GM10847 (cell line): ENCODE results near the gene MICU2.

ENCODE experiments used
- POLR2A ChIP-seq: IDR thresholded peaks from 2 replicates; pipeline ENCODE4 v1.6.1; 2011; ENCODE audit not compliant: insufficient read length; ENCODE audit errors: extremely low read depth

The MICU2 gene

GRCh38 chr13:21569686-21570085, 34.3 kb downstream of the MICU2 start:
- TF ChIP-seq POLR2A, result no peak

- no peak for TF ChIP-seq POLR2A
Measured at GRCh38 chr13:21568854-21569253, 35.1 kb downstream of the MICU2 start.

GRCh38 chr13:21567714-21568113, 36.3 kb downstream of the MICU2 start:
- TF ChIP-seq POLR2A, result no peak

GRCh38 chr13:21557995-21558394, 46.0 kb downstream of the MICU2 start:
- no peak for TF ChIP-seq POLR2A

GRCh38 chr13:21556051-21556450, 47.9 kb downstream of the MICU2 start:
- TF ChIP-seq POLR2A, result no peak

GRCh38 chr13:21550918-21551317, 53.1 kb downstream of the MICU2 start:
- no peak for TF ChIP-seq POLR2A

- no peak for TF ChIP-seq POLR2A
Measured at GRCh38 chr13:21549633-21550032, 54.3 kb downstream of the MICU2 start.

- TF ChIP-seq POLR2A, result no peak
Measured at GRCh38 chr13:21548577-21548976, 55.4 kb downstream of the MICU2 start.

GRCh38 chr13:21546372-21546771, 57.6 kb downstream of the MICU2 start:
- TF ChIP-seq POLR2A, result no peak

GRCh38 chr13:21544515-21544914, 59.5 kb downstream of the MICU2 start:
- no peak for TF ChIP-seq POLR2A

GRCh38 chr13:21542563-21542962, 61.4 kb downstream of the MICU2 start:
- no peak for TF ChIP-seq POLR2A

GRCh38 chr13:21541980-21542379, 62.0 kb downstream of the MICU2 start:
- TF ChIP-seq POLR2A, result no peak

- no peak for TF ChIP-seq POLR2A
Measured at GRCh38 chr13:21541271-21541670, 62.7 kb downstream of the MICU2 start.

GRCh38 chr13:21539687-21540086, 64.3 kb downstream of the MICU2 start:
- TF ChIP-seq POLR2A, result no peak

- TF ChIP-seq POLR2A, result no peak
Measured at GRCh38 chr13:21538753-21539152, 65.2 kb downstream of the MICU2 start.

- TF ChIP-seq POLR2A, result no peak
Measured at GRCh38 chr13:21538280-21538679, 65.7 kb downstream of the MICU2 start.

- no peak for TF ChIP-seq POLR2A
Measured at GRCh38 chr13:21537105-21537504, 66.9 kb downstream of the MICU2 start.

- TF ChIP-seq POLR2A, result no peak
Measured at GRCh38 chr13:21534760-21535159, 69.2 kb downstream of the MICU2 start.
